K562 (cell line): ENCODE data around the gene TRANK1. TPM values are rescaled to one million over a fixed set of nuclear protein-coding genes. Genes with fewer than 3 reads are reported as not detected.
A peak's percentile ranks its signal among the peaks of the same experiment; 100 is the strongest.

Source experiments
- CEBPG ChIP-seq, 3 experiments: fragments of 200-800 bp in 1 of 3; sonication (Bioruptor generic) in 1 of 3; sonication (generic) in 1 of 3; formaldehyde crosslinking in 1 of 3; IDR thresholded peaks in 2 of 3; conservative IDR thresholded peaks in 1 of 3; 2 replicates each; pipeline versions ENCODE4 v1.6.1 to v1.8.0; 2016 to 2022; ENCODE audit warnings: missing compliant biosample characterization in 2 of 3, missing genetic modification characterization in 2 of 3, mild to moderate bottlenecking in 1 of 3, missing genetic modification reagents in 1 of 3
- CREB3L1 ChIP-seq: fragments of 450-650 bp; IDR thresholded peaks from 2 replicates; pipeline ENCODE4 v1.6.1; 2014; ENCODE audit warnings: low read depth, mild to moderate bottlenecking, moderate library complexity, borderline replicate concordance
- FOXM1 ChIP-seq, 2 experiments: fragments of 450-650 bp in 1 of 2; sonication (generic) in 1 of 2; formaldehyde crosslinking in 1 of 2; IDR thresholded peaks; 2 replicates each; pipeline versions ENCODE4 v1.6.1 to v1.9.0; 2017 to 2022; ENCODE audit warnings: low read depth in 2 of 2, mild to moderate bottlenecking in 2 of 2, missing genetic modification reagents in 1 of 2, moderate library complexity in 1 of 2
- GATAD2A ChIP-seq: fragments of 450-650 bp; IDR thresholded peaks from 2 replicates; pipeline ENCODE4 v1.6.1; 2017
- HMGN3 ChIP-seq: IDR thresholded peaks from 2 replicates; pipeline ENCODE4 v1.6.1; 2011; ENCODE audit warnings: borderline replicate concordance, low read depth, mild to moderate bottlenecking, mixed read lengths, low read length; ENCODE audit not compliant: insufficient read length; ENCODE audit errors: extremely low read depth
- KDM2B ChIP-seq: fragments of 250-450 bp; sonication (Bioruptor Pico); IDR thresholded peaks from 2 replicates; pipeline ENCODE4 v1.8.0; 2021; ENCODE audit warnings: mild to moderate bottlenecking, moderate library complexity
- PTRF ChIP-seq: fragments of 450-650 bp; IDR thresholded peaks from 2 replicates; pipeline ENCODE4 v1.6.1; 2016; ENCODE audit warnings: mild to moderate bottlenecking, missing genetic modification characterization, missing compliant biosample characterization
- RB1 ChIP-seq: fragments of 450-650 bp; IDR thresholded peaks from 2 replicates; pipeline ENCODE4 v1.6.1; 2017; ENCODE audit warnings: low read depth, mild to moderate bottlenecking
- RNF2 ChIP-seq: sonication (generic); IDR thresholded peaks from 2 replicates; pipeline ENCODE4 v1.6.1; 2016
- TAF9B ChIP-seq: fragments of 450-650 bp; IDR thresholded peaks from 2 replicates; pipeline ENCODE4 v1.6.1; 2018; ENCODE audit warnings: mild to moderate bottlenecking; ENCODE audit not compliant: partially characterized antibody
- TFAM ChIP-seq: fragments of 250-450 bp; sonication (Bioruptor Pico); conservative IDR thresholded peaks from 2 replicates; pipeline ENCODE4 v1.5.0; 2021; ENCODE audit warnings: mild to moderate bottlenecking, moderate library complexity
- ZBTB17 ChIP-seq: fragments of 450-650 bp; formaldehyde crosslinking; IDR thresholded peaks from 2 replicates; pipeline ENCODE4 v1.4.0; 2020; ENCODE audit warnings: mild to moderate bottlenecking
- ZC3H4 ChIP-seq: sonication (generic); formaldehyde crosslinking; IDR thresholded peaks from 2 replicates; pipeline ENCODE4 v1.9.0; 2021; ENCODE audit warnings: missing genetic modification reagents, borderline replicate concordance
- ZNF407 ChIP-seq: fragments of 450-650 bp; IDR thresholded peaks from 2 replicates; pipeline ENCODE4 v1.6.1; 2016; ENCODE audit warnings: low read depth
- ZNF408 ChIP-seq: fragments of 250-450 bp; sonication (Bioruptor Pico); IDR thresholded peaks from 2 replicates; pipeline ENCODE4 v1.4.0; 2020; ENCODE audit warnings: low read depth, mild to moderate bottlenecking, moderate library complexity
- ZNF511 ChIP-seq: sonication (generic); formaldehyde crosslinking; IDR thresholded peaks from 2 replicates; pipeline ENCODE4 v1.8.0; 2022; ENCODE audit warnings: mild to moderate bottlenecking, missing genetic modification reagents
- polyA plus RNA-seq, 8 experiments: library from polyadenylated mRNA; depleted of rRNA in 4 of 8; stranded (reverse) in 5 of 8; unstranded in 3 of 8; fragments of >200 nt; fragmentation: Nextera tagmentation in 2 of 8; fragmentation: Illumina TruSeq in 1 of 8; extraction: Ambion mirVana in 2 of 8; extraction: Trizol in 1 of 8; gene quantifications; 2 replicates each; pipeline versions ENCODE4 v1.2.1 to v1.2.3, GENCODE V29; 2011 to 2014; ENCODE audit warnings: inconsistent platforms in 1 of 8, missing spikeins in 1 of 8
- total RNA-seq, 7 experiments: library from RNA; depleted of rRNA in 6 of 7; stranded (reverse); fragments of >200 nt in 6 of 7; fragmentation: Illumina TruSeq in 2 of 7; extraction: Trizol in 2 of 7; gene quantifications; 2 replicates each; pipeline versions ENCODE4 v1.2.1 to v1.2.3, GENCODE V29; 2011 to 2021; ENCODE audit warnings: low replicate concordance in 1 of 7

The TRANK1 gene
- total and polyA plus RNA-seq, 9 of the 15 experiments (the other 6 are each of a cell fraction or from before 2014, with no cell fraction given) = 0.41 to 5.3 (median 2.1) TPM

GRCh38 chr3:36992806-36993325 lies 48.0 kb upstream of the TRANK1 start, which contains the start of gene EPM2AIP1 (continued):
- TF ChIP-seq ZBTB17 = peak; percentile 87
- peak; percentile 85 for TF ChIP-seq CREB3L1
- peak; percentile 57; the same call in 1 of the 2 replicates for TF ChIP-seq RNF2
- TF ChIP-seq FOXM1 (IDR thresholded peaks at IDR 0.05; ENCODE audit: low read depth) = no peak
- peak; percentile 81 for TF ChIP-seq FOXM1 (CRISPR knock-in tag; IDR thresholded peaks at IDR 0.05; ENCODE audit: low read depth)
- TF ChIP-seq TFAM (CRISPR knock-in tag) = no peak
- TF ChIP-seq ZC3H4 (CRISPR knock-in tag) = no peak; the same call in 1 of the 2 replicates
- TF ChIP-seq ZNF511 = peak; percentile 81
- TF ChIP-seq GATAD2A = no peak; the same call in 1 of the 2 replicates
- no peak for TF ChIP-seq PTRF
- no peak for TF ChIP-seq ZNF407
- TF ChIP-seq KDM2B = no peak
- TF ChIP-seq CEBPG (CRISPR knock-in tag; IDR thresholded peaks at IDR 0.05) = no peak
- TF ChIP-seq CEBPG (tag; conservative IDR thresholded peaks at IDR 0.05 in 1 of 2, IDR thresholded peaks at IDR 0.05 in 1 of 2) = no peak
- peak; percentile 78 for TF ChIP-seq HMGN3
- TF ChIP-seq TAF9B = no peak
- peak; percentile 73 for TF ChIP-seq RB1
- no peak for TF ChIP-seq ZNF408 (CRISPR knock-in tag)
